Activated B cell treated with CpG ODN at 0.5 μM for 24 hours (primary cell): ENCODE data around the gene FXR1. TPM values are rescaled to one million over a fixed set of nuclear protein-coding genes. Genes with fewer than 3 reads are reported as not detected.

ENCODE experiments used
- ATAC-seq: fragments of 200-7000 bp; cut with Tn5 transposase; one replicate; pipeline ENCODE4 v1.10.0; 2021; ENCODE audit warnings: low read depth, mild to moderate bottlenecking, moderate library complexity
- CTCF ChIA-PET: fragments of 350-600 bp; sonication (Branson Sonifier 250); formaldehyde crosslinking; loops from one replicate; lab custom pipeline; 2021; ENCODE audit warnings: antibody characterized with exemption; lab: Charles Lee
- POLR2A ChIA-PET: fragments of 350-600 bp; sonication (Branson Sonifier 250); formaldehyde crosslinking; loops from one replicate; lab custom pipeline; 2021; ENCODE audit warnings: antibody characterized with exemption; lab: Charles Lee
- DNase-seq: peaks from one replicate; pipeline ENCODE4 v3.0.0; 2022
- H3K27ac Mint-ChIP-seq: one replicate; pipeline ENCODE4 v1.8.0; 2020; ENCODE audit warnings: mixed read lengths
- H3K27me3 Mint-ChIP-seq: one replicate; pipeline ENCODE4 v1.8.0; 2021; ENCODE audit warnings: mixed read lengths
- H3K36me3 Mint-ChIP-seq: one replicate; pipeline ENCODE4 v1.8.0; 2021; ENCODE audit warnings: low read depth, mixed read lengths
- H3K4me1 Mint-ChIP-seq: one replicate; pipeline ENCODE4 v1.8.0; 2021; ENCODE audit warnings: mixed read lengths
- H3K4me3 Mint-ChIP-seq: one replicate; pipeline ENCODE4 v1.8.0; 2020; ENCODE audit warnings: mild to moderate bottlenecking, mixed read lengths
- H3K9me3 Mint-ChIP-seq: one replicate; pipeline ENCODE4 v1.8.0; 2020; ENCODE audit warnings: mixed read lengths
- intact Hi-C: fragments of 100-400 bp; cut with micrococcal nuclease; formaldehyde crosslinking; loops from one replicate; pipeline ENCODE4 v1.15.1; 2024
- total RNA-seq: library from RNA; stranded (reverse); gene quantifications from 2 replicates; pipeline ENCODE4 v1.2.3, GENCODE V29; 2022
- TF ChIP-seq, protein P1 (sequence below): fragments of 200-600 bp; IDR thresholded peaks from one replicate; pipeline ENCODE4 v1.8.0; 2022; ENCODE audit warnings: antibody characterized with exemption, mild to moderate bottlenecking

The FXR1 gene
- total RNA-seq, 1 donor from 2014 or later, result 130 TPM

DNA sequence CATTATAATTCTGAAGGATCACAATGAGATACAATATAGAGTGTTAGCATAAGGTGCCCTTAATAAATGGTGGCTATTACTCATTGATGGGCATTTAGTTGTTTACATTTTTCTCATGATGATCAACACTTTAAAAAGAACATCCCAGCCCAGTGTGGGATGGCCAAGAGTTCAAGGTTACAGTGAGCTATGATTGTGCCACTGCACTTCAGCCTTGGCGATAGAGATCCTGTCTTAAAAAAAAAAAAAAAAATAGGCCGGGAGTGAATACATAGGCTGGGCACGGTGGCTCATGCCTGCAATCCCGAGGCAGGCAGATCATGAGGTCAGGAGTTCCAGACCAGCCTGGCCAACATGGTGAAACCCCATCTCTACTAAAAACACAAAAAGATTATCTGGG lies 1.6 kb upstream of the FXR1 start:
- TF ChIP-seq, protein P1, sequence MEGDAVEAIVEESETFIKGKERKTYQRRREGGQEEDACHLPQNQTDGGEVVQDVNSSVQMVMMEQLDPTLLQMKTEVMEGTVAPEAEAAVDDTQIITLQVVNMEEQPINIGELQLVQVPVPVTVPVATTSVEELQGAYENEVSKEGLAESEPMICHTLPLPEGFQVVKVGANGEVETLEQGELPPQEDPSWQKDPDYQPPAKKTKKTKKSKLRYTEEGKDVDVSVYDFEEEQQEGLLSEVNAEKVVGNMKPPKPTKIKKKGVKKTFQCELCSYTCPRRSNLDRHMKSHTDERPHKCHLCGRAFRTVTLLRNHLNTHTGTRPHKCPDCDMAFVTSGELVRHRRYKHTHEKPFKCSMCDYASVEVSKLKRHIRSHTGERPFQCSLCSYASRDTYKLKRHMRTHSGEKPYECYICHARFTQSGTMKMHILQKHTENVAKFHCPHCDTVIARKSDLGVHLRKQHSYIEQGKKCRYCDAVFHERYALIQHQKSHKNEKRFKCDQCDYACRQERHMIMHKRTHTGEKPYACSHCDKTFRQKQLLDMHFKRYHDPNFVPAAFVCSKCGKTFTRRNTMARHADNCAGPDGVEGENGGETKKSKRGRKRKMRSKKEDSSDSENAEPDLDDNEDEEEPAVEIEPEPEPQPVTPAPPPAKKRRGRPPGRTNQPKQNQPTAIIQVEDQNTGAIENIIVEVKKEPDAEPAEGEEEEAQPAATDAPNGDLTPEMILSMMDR, result no peak
- intact Hi-C loops, result loop anchor here (5.0 kb wide), 2 partner anchors 1589 to 1881 kb away; partner anchors contain the start of genes ATP11B and ZNF639
- ATAC-seq (no peak), DNase-seq (no peak)
- Mint-ChIP-seq H3K9me3 (peaks cover 2% of the 10 kb centered on the region), H3K4me1 (peaks cover 44% of the 10 kb centered on the region), H3K27ac (peak overlapping the region; percentile 95), H3K4me3 (no peak overlapping the region), H3K27me3 (no peaks in the 10 kb centered on the region), H3K36me3 (peaks cover 24% of the 10 kb centered on the region)
- POLR2A ChIA-PET, result interaction anchor here (0.7 kb wide), 1 partner anchor 78 kb away, joined by 3 read pairs; no protein-coding TSS in a partner anchor
- CTCF ChIA-PET, result interaction anchor here (0.6 to 1.1 kb wide), 2 partner anchors 9 to 834 kb away, joined by 3 to 4 read pairs; no protein-coding TSS in a partner anchor

DNA sequence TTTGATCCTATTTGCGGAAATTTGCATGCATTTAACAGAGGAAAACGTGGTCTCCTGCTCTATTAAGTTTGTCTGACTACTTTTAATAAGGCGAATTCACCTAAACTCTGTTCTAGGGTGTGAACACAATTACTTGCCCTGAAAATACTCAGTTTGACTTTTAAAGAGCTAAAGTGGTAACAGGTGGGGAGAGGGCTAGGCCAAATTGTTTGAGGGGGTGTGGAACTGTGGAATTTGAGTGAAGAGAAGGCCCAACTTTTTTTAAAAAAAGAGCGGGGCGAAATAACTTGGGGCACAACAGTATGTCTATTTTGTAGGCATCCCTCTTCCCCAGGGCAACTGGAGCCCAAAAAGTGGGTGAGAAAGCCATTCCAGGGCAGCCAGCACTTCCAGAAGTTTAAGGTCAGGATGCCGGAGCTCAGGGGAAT lies 580 bp upstream of the FXR1 start:
- intact Hi-C loops, result loop anchor here (1.0 to 5.0 kb wide), 10 partner anchors 35 to 1880 kb away; partner anchors contain the start of genes ACTL6A, ATP11B, DNAJC19 and MRPL47
- TF ChIP-seq, protein P1, result no peak
- H3K27me3 Mint-ChIP-seq, result no peaks in the 10 kb centered on the region
- DNase-seq (no peak), ATAC-seq (no peak)
- no peaks in the 10 kb centered on the region for H3K9me3 Mint-ChIP-seq
- H3K4me1 Mint-ChIP-seq, result peaks cover 45% of the 10 kb centered on the region
- H3K4me3 Mint-ChIP-seq, result peak overlapping the region; percentile 94
- H3K36me3 Mint-ChIP-seq, result peaks cover 31% of the 10 kb centered on the region
- CTCF ChIA-PET, result interaction anchor here (0.6 to 1.2 kb wide), 7 partner anchors 8 to 415 kb away, joined by 3 to 4 read pairs (median 3); partner anchors contain the start of gene TTC14
- POLR2A ChIA-PET, result interaction anchor here (0.8 to 2.1 kb wide), 4 partner anchors 36 to 1883 kb away, joined by 3 to 36 read pairs (median 4); partner anchors contain the start of genes DNAJC19 and TTC14
- peak overlapping the region; percentile 95 for H3K27ac Mint-ChIP-seq

DNA sequence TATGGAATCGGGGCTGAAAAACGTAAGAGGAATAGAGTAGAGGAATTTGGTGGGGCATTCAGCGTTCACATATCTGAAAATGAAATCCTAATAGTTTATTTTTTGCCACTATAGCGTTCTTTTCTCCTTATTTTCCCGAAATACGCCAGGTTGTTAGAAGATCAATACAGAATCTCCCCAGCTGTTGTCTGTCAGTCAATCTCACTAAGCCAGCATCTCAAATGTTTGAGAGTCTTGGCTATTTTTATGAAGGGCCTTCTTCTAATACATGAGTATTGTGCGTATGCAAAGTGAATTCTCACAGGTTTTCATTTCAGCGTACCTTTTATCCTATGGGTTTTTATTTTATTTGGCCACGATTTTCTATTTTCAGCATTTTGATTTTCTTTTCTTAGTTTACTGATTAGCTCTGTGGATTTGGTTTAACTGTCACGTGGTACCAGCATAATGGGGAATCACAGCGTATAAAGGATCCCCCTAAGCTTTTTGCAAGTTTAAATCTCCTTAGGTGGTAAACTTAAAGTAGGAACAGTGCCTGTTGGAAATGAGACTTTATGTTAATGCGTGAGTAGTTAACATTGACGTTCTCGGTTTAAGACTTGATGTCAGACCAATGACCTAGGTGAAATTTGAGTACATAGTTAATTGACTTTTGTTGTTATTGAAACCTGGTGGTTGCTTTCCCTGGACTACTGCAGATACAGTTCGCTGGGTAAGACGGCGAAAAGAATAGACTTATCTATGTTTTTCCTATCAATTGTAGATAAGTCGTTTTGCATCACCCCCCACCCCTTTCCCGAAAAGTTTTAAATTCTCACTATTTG lies 1.3 kb downstream of the FXR1 start:
- ChIA-PET POLR2A (interaction anchor here (1.1 to 2.1 kb wide), 4 partner anchors 14 to 312 kb away, joined by 4 to 36 read pairs (median 8); partner anchors contain the start of genes DNAJC19 and TTC14), CTCF (no interaction called here)
- H3K4me1 Mint-ChIP-seq, result peaks cover 59% of the 10 kb centered on the region
- H3K27me3 Mint-ChIP-seq, result no peaks in the 10 kb centered on the region
- H3K36me3 Mint-ChIP-seq, result peaks cover 44% of the 10 kb centered on the region
- H3K4me3 Mint-ChIP-seq, result peak overlapping the region; percentile 94
- TF ChIP-seq, protein P1, result no peak
- peak overlapping the region; percentile 95 for H3K27ac Mint-ChIP-seq
- intact Hi-C loops, result loop anchor here (2.0 to 5.0 kb wide), 6 partner anchors 33 to 1879 kb away; partner anchors contain the start of genes ACTL6A, ATP11B, MRPL47 and NDUFB5
- DNase-seq, result no peak
- no peaks in the 10 kb centered on the region for H3K9me3 Mint-ChIP-seq
- no peak for ATAC-seq

DNA sequence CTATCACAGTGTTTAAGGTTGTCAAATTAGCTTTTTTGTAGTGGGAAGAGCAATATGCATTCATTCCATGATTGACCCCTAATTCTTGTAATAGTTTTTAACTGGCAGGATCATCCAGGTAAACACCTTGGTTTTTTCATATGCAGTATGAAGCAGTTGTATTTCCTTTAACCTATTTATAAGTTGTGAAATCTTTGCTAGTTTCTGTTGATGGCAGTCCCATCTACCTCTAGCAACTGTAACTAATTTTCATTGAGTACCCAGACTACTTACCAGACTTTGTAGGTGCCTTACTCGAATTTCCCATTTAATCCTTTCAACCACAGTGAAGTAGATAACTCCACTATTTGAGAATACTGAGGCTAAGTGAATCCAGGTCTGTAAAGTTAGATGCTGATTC lies 6.1 kb downstream of the FXR1 start:
- POLR2A ChIA-PET, result no interaction called here
- CTCF ChIA-PET, result no interaction called here
- intact Hi-C loops, result no loop called here
- no peak overlapping the region for H3K4me3 Mint-ChIP-seq
- no peak for ATAC-seq
- peaks cover 68% of the 10 kb centered on the region for H3K4me1 Mint-ChIP-seq
- no peaks in the 10 kb centered on the region for H3K9me3 Mint-ChIP-seq
- H3K27ac Mint-ChIP-seq, result no peak overlapping the region
- TF ChIP-seq, protein P1, result no peak
- DNase-seq, result no peak
- H3K27me3 Mint-ChIP-seq, result no peaks in the 10 kb centered on the region
- peaks cover 58% of the 10 kb centered on the region for H3K36me3 Mint-ChIP-seq

DNA sequence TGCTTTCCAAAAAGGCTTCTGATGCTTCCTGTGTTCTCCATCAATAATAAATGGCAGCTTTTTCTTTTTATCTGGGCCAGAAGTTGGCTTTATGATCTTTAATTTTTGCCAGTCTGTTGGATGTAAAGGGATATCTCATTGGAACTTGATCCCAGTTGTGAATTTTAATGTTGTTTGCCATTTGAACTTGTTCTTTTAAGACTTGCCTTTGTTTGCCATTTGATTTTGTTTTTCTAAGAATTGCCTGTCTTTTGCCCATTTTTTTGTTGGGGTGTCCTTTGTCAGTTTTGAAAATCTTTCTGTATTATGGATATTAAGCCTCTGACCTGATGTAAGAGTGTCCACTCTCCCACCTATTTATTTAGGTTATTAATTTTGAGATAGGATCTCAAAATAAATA lies 9.8 kb downstream of the FXR1 start:
- peaks cover 33% of the 10 kb centered on the region for H3K36me3 Mint-ChIP-seq
- intact Hi-C loops, result no loop called here
- ChIA-PET CTCF (no interaction called here), POLR2A (no interaction called here)
- no peak for ATAC-seq
- no peak for DNase-seq
- no peak overlapping the region for H3K4me3 Mint-ChIP-seq
- no peaks in the 10 kb centered on the region for H3K9me3 Mint-ChIP-seq
- TF ChIP-seq, protein P1, result no peak
- H3K27ac Mint-ChIP-seq, result no peak overlapping the region
- H3K27me3 Mint-ChIP-seq, result no peaks in the 10 kb centered on the region
- peaks cover 70% of the 10 kb centered on the region for H3K4me1 Mint-ChIP-seq
